Measurements from ENCODE around the gene TAS2R8.
"Not testable (repeated sequence)": the region's sequence is repeated elsewhere in the genome, so short reads cannot be mapped to it uniquely, and the experiment has no call there.

The TAS2R8 gene, protein sequence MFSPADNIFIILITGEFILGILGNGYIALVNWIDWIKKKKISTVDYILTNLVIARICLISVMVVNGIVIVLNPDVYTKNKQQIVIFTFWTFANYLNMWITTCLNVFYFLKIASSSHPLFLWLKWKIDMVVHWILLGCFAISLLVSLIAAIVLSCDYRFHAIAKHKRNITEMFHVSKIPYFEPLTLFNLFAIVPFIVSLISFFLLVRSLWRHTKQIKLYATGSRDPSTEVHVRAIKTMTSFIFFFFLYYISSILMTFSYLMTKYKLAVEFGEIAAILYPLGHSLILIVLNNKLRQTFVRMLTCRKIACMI

GRCh38 chr12:10807186-10807585 is at the start of gene TAS2R8:
Gene TAS2R8, minus strand, starts transcription at chr12:10807286. Its CDS starts 306 bp downstream, at chr12:10806980.
- DNase-seq = no peak

DNA sequence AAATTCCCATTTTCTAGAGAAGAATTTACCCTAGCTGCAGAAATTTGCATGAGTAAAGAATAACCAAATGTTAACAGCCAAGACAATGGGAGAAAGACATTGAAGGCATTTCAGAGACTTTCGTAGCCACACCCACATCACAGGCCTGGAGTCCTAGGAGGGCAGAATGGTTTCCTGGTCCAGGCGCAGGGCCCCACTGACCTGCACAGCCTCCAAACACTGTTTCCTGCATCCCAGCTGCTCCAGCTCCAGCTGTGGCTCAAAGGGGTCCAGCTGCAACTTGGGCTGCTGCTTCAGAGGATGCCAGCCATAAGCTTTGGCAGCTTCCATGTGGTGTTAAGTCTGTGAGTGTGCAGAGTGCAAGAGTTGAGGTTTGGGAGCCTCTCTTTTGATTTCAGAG is 48.7 kb upstream of the TAS2R8 start:
- no peak for DNase-seq

- DNase-seq = no peak
Measured at GRCh38 chr12:10853776-10854175, 46.7 kb upstream of the TAS2R8 start.

- no peak for DNase-seq
Measured at GRCh38 chr12:10851243-10851858, 44.3 kb upstream of the TAS2R8 start.

DNA sequence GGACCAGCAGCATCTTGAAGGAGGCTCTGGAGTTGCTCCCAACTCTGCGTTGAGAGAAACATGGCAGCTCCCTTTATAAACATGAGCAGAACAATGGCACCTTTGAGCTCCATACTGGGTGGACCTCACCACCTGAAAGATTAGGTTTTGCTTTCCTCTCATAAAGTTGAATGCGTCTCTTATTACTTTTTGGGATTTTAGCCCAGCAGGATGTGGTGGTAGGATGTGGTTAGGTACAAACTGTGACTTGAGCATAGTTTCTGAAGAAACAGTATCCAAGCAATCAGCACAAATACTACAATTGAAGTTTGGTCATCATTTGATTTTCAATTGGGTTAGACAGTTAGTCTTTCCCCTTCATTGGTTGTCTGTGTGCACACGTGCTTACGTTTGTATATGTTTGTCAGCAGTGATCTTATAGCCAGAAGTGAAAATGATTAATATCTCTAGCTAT is 42.4 kb upstream of the TAS2R8 start, which contains the start of gene PRR4:
TSS of gene PRR4 (minus strand) at position 51 of the 454 bp plus-strand sequence. CDS start at position 13, 38 bp downstream.
- DNase-seq = no peak

- no peak for DNase-seq
Measured at GRCh38 chr12:10847744-10848143, 40.7 kb upstream of the TAS2R8 start.

DNA sequence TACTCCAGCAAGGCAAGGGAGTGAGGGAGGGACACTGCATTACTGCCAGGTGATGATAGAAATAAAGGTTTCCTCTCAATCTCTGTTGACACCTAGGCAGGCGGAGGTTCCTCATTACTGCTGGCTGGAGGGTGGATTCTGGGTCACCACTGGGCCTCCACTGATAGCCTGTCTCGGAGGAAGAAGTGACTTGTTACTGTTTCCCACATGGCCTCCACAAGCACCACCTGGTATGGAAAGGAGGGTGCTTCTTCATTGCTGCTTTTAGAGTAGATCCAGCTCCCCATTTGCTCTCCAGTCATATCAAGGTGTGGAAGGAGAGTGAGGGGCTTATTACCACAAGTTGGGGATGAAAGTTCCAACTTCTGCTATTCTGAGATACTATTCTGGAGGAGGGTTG is 35.8 kb upstream of the TAS2R8 start:
- no peak for DNase-seq

DNA sequence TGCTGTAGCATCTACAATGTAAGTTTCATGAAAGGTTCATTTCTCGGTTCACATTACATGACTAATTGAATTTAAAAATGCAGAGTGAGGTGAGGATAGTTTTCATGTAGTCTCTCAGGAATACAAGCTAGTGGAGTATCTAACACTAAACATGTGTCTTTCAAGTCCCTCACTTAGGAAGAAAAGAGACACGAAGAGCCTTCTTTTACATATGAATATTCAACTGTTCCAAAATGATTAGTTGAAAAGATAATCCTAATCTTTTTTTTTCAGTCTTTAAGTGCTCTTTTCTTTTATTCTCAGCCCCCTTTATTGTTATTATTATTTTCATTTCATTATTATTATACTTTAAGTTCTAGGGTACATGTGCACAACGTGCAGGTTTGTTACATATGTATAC is 31.4 kb upstream of the TAS2R8 start:
- DNase-seq = no peak

- no peak for DNase-seq
Measured at GRCh38 chr12:10829994-10830393, 22.9 kb upstream of the TAS2R8 start.

DNA sequence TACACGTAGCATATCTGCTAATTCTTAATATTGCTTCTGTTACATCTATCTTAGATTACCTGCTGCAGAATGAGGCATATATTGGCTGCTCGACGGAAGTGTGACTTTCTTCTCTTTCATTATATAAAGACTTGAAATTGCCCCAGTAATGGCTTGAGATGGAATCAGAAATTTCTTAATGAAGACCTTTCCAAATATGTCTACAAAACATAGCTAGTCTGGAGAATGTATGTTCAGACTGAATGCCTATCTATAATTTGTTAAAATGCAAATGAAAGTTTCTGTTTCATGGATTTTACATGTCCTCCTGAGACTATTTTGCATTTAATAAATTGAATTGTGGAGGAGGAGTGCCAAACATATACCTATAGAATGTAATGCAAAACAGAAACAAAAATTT is 19.2 kb upstream of the TAS2R8 start, which contains the start of gene TAS2R10:
TSS of gene TAS2R10 (minus strand) at position 101 of the 400 bp plus-strand sequence. CDS start at position 12, 89 bp downstream.
- DNase-seq = no peak

- no peak for DNase-seq
Measured at GRCh38 chr12:10824957-10825356, 17.9 kb upstream of the TAS2R8 start.

- DNase-seq = no peak
Measured at GRCh38 chr12:10811883-10812536, 4.9 kb upstream of the TAS2R8 start.

GRCh38 chr12:10810068-10810467 is 3.0 kb upstream of the TAS2R8 start, which contains the start of gene TAS2R9:
Gene TAS2R9, minus strand, starts transcription at chr12:10810168. Its CDS starts 93 bp downstream, at chr12:10810075.
- no peak for DNase-seq

DNA sequence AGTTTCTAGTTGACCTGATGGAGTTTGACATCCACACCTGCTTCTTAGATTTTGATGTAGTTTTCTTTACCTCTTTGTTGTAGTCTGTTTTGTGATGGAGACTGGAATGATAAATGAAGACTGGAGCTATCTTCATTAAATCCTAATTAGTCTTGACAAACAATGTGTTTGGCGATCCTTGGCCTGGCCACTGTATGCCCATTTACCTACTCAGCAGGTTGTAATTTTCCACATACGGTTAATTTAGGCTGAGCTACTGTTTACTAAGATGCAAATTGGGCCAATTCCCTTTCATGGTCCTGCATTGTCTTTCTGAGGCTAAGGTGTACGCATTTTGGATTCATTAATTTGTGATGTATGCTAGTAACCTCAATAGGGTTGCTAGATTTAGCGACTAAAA is 4.5 kb downstream of the TAS2R8 start, which contains the start of gene TAS2R7:
TSS of gene TAS2R7 (minus strand) at position 41 of the 400 bp plus-strand sequence. CDS start 57 bp downstream, outside the sequence.
- no peak for DNase-seq

GRCh38 chr12:10801741-10802140 is 5.3 kb downstream of the TAS2R8 start:
- DNase-seq = no peak

DNA sequence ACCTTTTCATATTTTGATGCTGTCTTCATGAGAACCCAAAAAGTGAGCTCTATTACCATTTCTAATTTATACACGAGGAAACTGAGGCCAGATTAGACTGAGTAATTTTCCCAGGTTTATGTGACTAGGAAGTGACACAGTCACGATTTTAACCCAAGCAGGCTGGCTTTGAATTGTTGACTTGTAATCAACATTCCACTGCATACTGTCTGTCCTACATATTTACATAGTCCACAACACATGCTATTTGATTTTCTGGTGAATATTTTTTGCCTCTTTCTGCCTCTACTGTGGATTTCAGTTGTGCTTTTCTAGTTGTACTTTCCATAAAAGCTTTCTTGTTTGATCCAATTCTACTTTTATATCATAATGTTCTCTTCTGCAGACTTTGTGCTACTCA is 12.9 kb downstream of the TAS2R8 start:
- DNase-seq = no peak

- DNase-seq = not testable (repeated sequence)
Measured at GRCh38 chr12:10791769-10792168, 15.3 kb downstream of the TAS2R8 start.

- no peak for DNase-seq
Measured at GRCh38 chr12:10783252-10783651, 23.8 kb downstream of the TAS2R8 start.

GRCh38 chr12:10779103-10779502 is 28.0 kb downstream of the TAS2R8 start:
- DNase-seq = no peak

DNA sequence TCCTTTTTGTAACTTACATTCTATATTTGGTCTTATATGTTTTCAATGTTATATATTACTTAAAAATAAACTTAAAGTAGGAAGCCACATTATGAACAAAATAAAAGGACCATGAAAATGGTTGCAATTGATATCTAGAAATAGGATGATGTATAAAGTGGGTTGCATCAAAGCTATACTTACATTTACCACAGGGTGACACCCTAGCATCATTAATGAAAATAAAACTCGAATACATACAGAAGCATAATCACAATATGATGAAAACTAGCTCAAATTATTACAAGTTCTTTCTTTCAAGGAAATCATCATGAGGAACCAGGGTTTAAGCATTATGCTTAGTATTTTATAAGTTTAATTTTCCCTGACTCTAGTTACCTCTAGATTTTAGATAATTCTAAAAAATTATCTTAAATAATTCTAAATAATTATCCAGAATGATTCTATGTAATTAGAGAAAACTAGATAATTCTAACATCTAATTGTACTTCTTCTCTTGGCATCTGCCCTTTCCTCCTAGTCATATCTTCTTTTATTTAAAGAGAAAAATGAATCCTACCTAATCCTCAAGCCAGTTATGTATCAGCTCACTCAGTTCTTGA is 35.9 kb downstream of the TAS2R8 start:
- DNase-seq = no peak

DNA sequence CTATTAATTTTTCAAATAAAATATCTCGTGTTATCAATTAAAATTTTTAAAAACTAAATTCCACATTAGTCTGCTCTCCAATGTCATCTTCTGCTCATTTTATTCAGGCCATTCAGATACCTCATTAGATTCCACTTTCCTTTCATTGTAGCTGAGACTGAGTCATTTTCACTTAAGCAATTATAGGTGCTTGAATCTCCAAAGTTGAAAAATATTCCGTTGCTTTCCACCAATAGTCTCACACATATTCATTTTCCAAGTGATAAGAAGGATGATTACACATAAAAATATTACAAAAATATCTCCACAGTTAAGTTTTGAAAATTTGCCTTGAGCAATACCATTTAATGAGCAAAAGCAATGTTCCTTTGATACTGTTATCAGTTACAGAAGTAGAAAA is 47.4 kb downstream of the TAS2R8 start:
- DNase-seq = no peak

- DNase-seq = no peak
Measured at GRCh38 chr12:10756194-10756593, 50.9 kb downstream of the TAS2R8 start.

Measured in islet precursor cell (in vitro differentiated cells).